Activated T-helper 1 cell treated with anti-CD3 and anti-CD28 coated beads, Interleukin-12 subunit alpha, Interleukin-12 subunit beta, Interleukin-2, Interleukin-4 antibody, amounts not matched to agents 30 ng/mL and 10 ng/mL and 1 ng/mL, durations not matched to agents 14 hours and 24 hours and 36 hours (primary cell): ENCODE measurements around the gene SECTM1. TPM values are rescaled to one million over a fixed set of nuclear protein-coding genes. Genes with fewer than 3 reads are reported as not detected.
"Not testable (repeated sequence)": the region's sequence is repeated elsewhere in the genome, so short reads cannot be mapped to it uniquely, and the experiment has no call there.

Experiments used
- DNase-seq: peaks from one replicate; pipeline ENCODE4 v3.0.0; 2021; ENCODE audit warnings: low spot score
- H3K27ac Mint-ChIP-seq: one replicate; pipeline ENCODE4 v1.8.0; 2021; ENCODE audit warnings: mild to moderate bottlenecking, mixed read lengths
- H3K27me3 Mint-ChIP-seq: one replicate; pipeline ENCODE4 v1.8.0; 2022; ENCODE audit warnings: mild to moderate bottlenecking, moderate library complexity, mixed read lengths; ENCODE audit not compliant: insufficient read depth
- H3K36me3 Mint-ChIP-seq: one replicate; pipeline ENCODE4 v1.8.0; 2021; ENCODE audit warnings: low read depth, mixed read lengths
- H3K4me1 Mint-ChIP-seq: one replicate; pipeline ENCODE4 v1.8.0; 2021; ENCODE audit warnings: low read depth, mixed read lengths
- H3K4me3 Mint-ChIP-seq: one replicate; pipeline ENCODE4 v1.8.0; 2021; ENCODE audit warnings: mild to moderate bottlenecking, moderate library complexity, mixed read lengths
- H3K9me3 Mint-ChIP-seq: one replicate; pipeline ENCODE4 v1.8.0; 2021; ENCODE audit warnings: mixed read lengths
- intact Hi-C: fragments of 100-400 bp; cut with micrococcal nuclease; formaldehyde crosslinking; loops from one replicate; pipeline ENCODE4 v1.15.1; 2024
- total RNA-seq: library from RNA; stranded (reverse); gene quantifications from 2 replicates; pipeline ENCODE4 v1.2.3, GENCODE V29; 2022

Gene SECTM1
- total RNA-seq, 1 donor from 2014 or later: 4.2 TPM

DNA sequence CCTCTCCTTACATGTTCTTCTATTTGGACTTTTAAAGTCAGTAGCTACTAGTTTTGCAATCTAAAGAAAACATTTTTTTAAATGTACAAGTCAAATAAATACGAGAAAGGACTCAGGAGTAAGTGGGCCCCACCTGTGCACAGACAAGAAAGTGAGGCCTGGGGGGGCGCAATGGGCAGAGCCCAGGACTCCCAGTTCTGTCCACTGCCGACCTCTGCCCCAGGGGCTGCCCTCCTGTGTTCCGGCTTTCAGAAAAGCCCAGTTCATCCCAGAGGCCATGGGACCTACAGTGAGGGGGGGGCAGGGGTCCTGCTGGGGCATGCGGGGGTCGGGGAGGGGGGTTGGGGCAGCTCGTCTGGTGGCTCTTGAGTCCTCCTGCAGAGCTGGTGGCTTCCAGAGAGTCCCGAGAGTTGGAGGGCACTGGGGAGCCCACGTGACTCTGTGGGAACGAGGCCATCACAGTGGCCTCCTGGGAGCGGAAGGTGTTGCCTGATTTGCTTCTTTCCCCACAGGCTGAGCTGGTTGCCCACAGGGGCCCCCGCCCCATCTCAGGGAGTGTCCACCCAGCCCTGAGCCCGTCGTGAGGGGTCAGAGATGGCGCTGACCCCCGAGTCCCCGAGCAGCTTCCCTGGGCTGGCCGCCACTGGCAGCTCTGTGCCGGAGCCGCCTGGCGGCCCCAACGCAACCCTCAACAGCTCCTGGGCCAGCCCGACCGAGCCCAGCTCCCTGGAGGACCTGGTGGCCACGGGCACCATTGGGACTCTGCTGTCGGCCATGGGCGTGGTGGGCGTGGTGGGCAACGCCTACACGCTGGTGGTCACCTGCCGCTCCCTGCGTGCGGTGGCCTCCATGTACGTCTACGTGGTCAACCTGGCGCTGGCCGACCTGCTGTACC lies 40.4 kb upstream of the SECTM1 start:
- H3K9me3 Mint-ChIP-seq: no peaks in the 10 kb centered on the region
- H3K4me3 Mint-ChIP-seq: no peak overlapping the region
- intact Hi-C loops: no loop called here
- peaks cover 20% of the 10 kb centered on the region for H3K4me1 Mint-ChIP-seq
- no peak overlapping the region for H3K27ac Mint-ChIP-seq
- peaks cover 51% of the 10 kb centered on the region for H3K27me3 Mint-ChIP-seq
- no peaks in the 10 kb centered on the region for H3K36me3 Mint-ChIP-seq
- DNase-seq: no peak

DNA sequence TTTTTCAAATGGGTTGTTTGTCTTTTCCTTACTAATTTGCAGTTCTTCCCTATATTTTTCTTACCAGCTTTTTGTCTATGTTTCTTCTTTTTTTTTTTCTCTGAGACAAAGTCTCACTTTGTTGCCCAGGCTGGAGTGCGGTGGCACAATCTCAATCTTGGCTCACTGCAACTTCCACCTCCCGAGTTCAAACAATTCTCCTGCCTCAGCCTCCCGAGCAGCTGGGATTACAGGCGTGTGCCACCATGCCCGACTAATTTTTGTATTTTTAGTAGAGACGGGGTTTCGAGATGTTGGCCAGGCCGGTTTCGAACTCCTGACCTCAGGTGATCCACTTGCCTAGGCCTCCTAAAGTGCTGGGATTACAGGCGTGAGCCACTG lies 39.5 kb upstream of the SECTM1 start:
- intact Hi-C loops, H3K9me3 Mint-ChIP-seq, H3K36me3 Mint-ChIP-seq, DNase-seq, H3K4me3 Mint-ChIP-seq: not testable (repeated sequence)
- H3K27me3 Mint-ChIP-seq: peaks cover 46% of the 10 kb centered on the region
- peaks cover 20% of the 10 kb centered on the region for H3K4me1 Mint-ChIP-seq
- peak overlapping the region; percentile 24 for H3K27ac Mint-ChIP-seq

DNA sequence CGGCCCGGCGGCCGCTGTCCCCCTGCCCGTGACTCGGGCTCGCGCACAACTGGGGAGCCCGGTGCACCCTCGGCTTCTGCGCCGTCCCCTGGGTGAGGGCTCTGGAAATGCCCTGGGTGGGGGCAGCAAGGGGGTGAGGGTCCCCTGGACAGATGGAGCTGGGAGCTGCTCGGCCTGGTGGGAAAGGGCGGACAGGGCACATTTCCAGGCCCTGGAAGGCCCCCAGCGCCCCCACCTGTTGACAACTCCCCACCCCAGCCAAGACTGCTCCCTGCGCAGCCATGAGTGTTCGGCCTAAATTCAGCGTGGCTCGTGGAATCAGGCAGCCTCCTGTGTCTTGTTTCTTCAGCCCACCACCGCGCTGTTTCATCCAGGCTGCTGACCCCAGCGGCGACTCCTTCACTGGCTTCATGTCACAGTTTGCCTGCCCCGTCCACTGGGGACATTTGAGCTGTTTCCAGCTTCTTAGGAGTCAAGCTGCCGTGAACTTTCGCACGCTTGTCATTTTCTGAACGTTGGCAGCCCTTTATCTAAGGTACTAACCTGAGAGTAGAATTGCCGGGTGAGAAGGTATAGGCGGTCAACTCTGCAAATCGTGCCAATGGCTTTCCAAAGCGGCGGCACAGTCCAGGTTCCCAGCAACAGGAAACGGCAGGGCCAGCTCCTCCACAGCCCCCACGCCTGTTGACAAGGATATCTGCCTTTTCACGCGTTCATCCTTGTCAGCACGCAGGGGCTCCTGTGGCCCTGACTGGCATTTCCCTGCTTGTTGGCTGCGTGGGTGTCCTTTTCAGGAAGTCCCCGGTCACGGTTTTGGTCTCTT lies 38.9 kb upstream of the SECTM1 start:
- Mint-ChIP-seq H3K4me3 (no peak overlapping the region), H3K4me1 (peaks cover 20% of the 10 kb centered on the region), H3K27ac (peak overlapping the region; percentile 24), H3K27me3 (peaks cover 44% of the 10 kb centered on the region), H3K36me3 (no peaks in the 10 kb centered on the region), H3K9me3 (no peaks in the 10 kb centered on the region)
- intact Hi-C loops: no loop called here
- DNase-seq: no peak

DNA sequence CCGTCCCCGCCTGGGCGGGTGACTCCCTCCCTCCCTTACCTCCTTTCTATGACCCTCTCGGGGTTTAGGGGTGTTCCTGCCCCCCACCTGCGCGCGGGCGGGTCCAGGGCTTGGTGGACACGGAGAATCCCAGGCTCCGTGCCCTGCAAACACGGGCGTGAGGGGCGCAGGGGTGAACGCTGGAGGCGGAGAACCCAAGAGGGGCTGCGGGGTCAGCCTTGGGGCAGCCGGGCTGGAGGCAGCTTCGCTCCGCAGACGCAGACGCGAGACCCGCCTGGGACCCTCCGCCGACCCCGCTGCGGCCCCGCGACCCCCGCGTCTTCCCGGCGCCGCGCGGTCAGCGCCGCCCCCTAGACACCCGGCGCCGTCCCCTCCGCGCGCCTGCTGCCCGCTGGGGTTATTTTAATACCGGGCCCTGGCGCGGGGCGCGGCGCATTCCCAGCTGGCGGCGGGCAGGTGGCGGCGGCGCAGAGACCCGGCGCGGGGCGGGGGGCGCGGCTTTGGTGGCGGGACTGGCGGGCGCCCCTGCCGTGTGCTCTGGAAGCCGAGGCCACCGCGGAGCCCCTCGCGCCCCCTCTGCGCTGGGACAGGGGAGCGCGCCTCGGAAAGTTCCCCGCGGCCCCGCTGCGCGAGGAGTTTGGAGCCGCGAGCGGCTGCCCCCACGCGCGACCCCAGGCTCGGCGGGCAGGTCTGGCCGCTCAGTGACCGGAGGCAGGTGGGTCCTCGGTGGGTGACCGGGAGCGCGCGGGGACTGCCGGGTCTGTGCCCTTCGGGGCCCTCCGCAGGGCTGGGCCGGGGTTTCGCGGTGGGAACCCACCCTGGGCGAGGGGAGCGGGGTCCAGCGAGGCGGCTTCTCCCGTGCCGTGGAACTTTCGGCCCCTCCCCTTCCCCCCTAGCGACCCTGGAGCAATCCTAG lies 38.0 kb upstream of the SECTM1 start, which contains the start of gene UTS2R:
UTS2R (plus strand) TSS at position 433 of the 916 bp plus-strand sequence. CDS start 2,560 bp downstream, outside the sequence.
- no peak for DNase-seq
- Mint-ChIP-seq H3K9me3 (no peaks in the 10 kb centered on the region), H3K27me3 (peaks cover 50% of the 10 kb centered on the region), H3K4me1 (peaks cover 20% of the 10 kb centered on the region), H3K4me3 (peak within 1 kb of the TSS; percentile 71), H3K27ac (no peak within 1 kb of the TSS), H3K36me3 (no peaks in the 10 kb centered on the region)
- intact Hi-C loops: no loop called here

DNA sequence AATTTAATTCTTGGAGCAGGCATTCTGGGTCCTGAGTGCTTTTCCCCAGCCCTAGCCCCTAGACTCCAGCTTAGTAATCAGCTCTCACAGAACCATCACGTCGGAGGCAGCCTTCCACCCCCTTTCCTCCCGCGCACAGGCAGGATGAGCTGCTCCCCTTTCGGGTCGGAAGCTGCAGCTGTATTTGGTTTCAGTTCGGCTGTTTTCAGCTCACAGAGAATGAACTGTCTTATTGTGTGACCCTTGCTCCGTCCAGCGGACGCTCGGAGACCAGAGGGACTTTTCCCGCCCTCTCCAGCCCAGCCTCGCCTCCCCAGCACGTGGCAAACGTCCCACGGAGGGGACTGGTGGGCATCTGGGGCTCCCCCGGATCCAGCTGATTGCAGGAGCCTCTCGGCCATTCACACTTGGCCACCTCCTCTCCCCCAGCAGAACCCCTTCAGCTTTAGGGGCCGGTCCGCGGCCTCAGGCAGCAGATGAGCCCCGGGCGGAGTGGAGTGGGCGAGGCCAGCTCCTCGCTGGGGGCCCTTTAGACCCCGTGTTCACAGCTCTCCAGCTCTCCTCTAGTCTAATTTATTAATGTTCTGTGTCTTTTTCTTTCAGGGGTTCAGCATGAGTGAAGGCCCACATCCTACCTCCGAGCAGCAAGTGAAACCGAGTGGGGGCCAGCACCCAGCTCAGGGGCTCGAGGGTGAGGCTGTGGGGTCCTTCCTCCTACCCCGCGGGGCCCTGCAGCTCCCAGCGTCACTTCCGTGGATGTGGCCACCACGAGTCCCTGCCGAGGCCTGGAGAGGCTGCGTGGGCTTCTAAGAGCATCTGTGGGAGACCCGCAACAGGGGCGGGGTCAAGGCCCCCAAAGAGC lies 37.1 kb upstream of the SECTM1 start:
- Mint-ChIP-seq H3K9me3 (no peaks in the 10 kb centered on the region), H3K36me3 (no peaks in the 10 kb centered on the region), H3K4me3 (peak overlapping the region; percentile 71), H3K4me1 (peaks cover 21% of the 10 kb centered on the region), H3K27me3 (peaks cover 43% of the 10 kb centered on the region), H3K27ac (no peak overlapping the region)
- DNase-seq: no peak
- intact Hi-C loops: no loop called here

DNA sequence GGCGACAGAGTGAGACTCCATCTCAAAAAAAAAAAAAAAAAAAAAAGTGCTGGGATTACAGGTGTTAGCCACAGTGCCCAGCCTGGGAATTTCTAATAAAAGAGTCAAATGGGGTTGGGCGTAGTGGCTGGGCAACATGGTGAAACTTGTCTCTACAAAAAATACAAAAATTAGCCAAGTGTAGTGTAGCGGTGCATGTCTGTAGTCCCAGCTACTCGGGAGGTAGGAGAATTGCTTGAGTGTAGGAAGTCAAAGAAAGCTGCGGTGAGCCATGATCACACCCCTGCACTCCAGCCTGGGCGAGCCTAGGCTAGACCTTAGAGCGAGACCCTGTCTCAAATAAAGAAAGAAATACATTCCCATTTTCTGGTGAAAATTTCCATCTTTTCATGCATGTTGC lies 35.6 kb upstream of the SECTM1 start:
- no peak for DNase-seq
- H3K9me3 Mint-ChIP-seq: no peaks in the 10 kb centered on the region
- H3K36me3 Mint-ChIP-seq: no peaks in the 10 kb centered on the region
- peaks cover 23% of the 10 kb centered on the region for H3K4me1 Mint-ChIP-seq
- no peak overlapping the region for H3K27ac Mint-ChIP-seq
- no peak overlapping the region for H3K4me3 Mint-ChIP-seq
- peaks cover 41% of the 10 kb centered on the region for H3K27me3 Mint-ChIP-seq
- intact Hi-C loops: no loop called here

DNA sequence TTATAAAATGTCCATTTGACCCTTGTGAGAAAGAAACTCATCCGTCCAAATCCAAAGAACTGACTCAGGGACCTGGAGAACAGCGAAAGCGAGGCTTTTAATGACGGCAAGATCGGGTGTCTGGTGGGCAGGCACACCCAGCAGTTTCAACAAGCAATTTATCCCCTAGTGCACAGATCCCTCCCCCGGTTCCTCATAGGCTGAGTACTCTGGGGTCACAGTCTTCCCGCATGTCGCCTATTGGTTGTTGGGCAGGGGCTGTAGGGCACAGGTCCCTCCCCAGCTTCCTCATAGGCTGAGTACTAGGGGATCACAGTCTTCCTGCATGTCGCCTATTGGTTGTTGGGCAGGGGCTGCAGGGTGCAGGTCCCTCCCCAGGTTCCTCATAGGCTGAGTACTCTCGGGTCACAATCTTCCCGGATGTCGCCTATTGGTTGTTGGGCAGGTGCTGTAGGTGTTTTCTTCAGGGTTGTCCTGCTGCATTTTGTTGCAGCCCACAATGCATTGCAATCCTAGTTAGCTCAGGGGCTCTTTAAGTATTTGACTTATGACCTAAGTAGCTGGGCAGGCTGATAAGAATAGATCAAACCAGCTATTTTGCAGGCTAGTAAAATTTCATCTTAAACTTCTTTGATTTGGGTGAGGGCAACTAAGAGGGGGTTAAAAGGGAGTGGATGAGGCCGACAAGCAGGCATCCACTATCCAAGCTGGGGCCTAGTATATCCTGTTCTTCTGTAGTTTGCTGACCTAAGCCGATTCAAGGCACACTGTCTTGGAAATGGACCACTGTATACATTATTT lies 34.4 kb upstream of the SECTM1 start:
- DNase-seq: no peak
- intact Hi-C loops: no loop called here
- Mint-ChIP-seq H3K27ac (no peak overlapping the region), H3K4me1 (peaks cover 17% of the 10 kb centered on the region), H3K27me3 (peaks cover 33% of the 10 kb centered on the region), H3K9me3 (no peaks in the 10 kb centered on the region), H3K36me3 (no peaks in the 10 kb centered on the region), H3K4me3 (no peak overlapping the region)

DNA sequence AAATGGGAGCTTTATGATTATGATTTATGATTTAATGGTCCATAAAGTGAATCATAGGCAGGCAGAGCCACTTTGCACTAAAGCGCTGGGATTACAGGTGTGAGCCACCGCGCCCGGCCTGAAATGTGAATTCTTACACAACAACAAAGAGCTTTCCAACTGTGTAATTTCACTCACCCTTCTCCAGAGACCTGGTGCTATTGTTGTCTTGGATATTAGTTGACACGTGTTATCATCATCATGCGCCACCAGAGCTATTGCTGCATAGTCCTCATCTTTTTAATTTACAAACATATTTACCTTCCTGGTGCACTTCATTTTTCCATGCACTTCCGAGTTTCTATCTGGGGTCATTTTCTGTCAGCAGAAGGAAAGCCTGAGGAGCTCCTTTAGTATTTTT lies 33.2 kb upstream of the SECTM1 start:
- intact Hi-C loops: no loop called here
- Mint-ChIP-seq H3K9me3 (no peaks in the 10 kb centered on the region), H3K27me3 (peaks cover 30% of the 10 kb centered on the region), H3K27ac (no peak overlapping the region), H3K4me1 (peaks cover 11% of the 10 kb centered on the region), H3K36me3 (no peaks in the 10 kb centered on the region), H3K4me3 (no peak overlapping the region)
- DNase-seq: no peak

DNA sequence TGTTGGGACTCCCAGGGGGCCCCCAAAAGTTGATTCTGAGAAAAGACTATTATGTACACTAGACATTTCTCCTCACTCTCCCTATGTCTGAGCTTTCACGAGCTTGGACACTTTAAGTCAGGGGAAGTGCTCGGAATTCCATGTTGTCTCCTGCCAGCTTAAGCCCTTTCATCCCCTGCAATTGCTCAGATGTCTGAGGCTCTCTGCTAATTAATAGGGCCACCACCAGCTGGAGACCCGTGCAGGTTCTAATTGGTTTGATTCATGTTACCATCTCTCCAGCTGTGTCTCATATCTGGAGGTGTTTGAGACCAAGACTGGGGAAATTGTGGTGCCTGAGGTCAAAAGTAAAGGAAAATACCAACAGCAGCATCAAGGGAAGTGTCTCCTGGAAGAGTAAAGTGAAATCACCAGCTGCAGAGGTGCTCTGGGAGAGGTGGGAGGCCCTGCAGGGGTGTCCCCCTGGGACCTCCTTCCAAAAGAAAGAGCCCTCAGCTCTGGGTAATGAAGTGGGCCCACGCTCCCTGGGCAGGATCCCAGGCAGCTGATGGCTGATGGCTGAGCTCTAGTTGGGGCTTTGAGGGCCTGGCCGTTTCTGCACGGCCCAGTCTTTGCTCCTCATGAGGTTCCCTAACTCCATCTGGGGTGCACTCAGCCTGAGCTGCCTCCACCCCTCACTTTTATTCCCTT lies 32.2 kb upstream of the SECTM1 start:
- no peaks in the 10 kb centered on the region for H3K36me3 Mint-ChIP-seq
- intact Hi-C loops: no loop called here
- H3K4me3 Mint-ChIP-seq: no peak overlapping the region
- no peak overlapping the region for H3K27ac Mint-ChIP-seq
- DNase-seq: no peak
- peaks cover 7% of the 10 kb centered on the region for H3K4me1 Mint-ChIP-seq
- H3K9me3 Mint-ChIP-seq: no peaks in the 10 kb centered on the region
- peaks cover 24% of the 10 kb centered on the region for H3K27me3 Mint-ChIP-seq

DNA sequence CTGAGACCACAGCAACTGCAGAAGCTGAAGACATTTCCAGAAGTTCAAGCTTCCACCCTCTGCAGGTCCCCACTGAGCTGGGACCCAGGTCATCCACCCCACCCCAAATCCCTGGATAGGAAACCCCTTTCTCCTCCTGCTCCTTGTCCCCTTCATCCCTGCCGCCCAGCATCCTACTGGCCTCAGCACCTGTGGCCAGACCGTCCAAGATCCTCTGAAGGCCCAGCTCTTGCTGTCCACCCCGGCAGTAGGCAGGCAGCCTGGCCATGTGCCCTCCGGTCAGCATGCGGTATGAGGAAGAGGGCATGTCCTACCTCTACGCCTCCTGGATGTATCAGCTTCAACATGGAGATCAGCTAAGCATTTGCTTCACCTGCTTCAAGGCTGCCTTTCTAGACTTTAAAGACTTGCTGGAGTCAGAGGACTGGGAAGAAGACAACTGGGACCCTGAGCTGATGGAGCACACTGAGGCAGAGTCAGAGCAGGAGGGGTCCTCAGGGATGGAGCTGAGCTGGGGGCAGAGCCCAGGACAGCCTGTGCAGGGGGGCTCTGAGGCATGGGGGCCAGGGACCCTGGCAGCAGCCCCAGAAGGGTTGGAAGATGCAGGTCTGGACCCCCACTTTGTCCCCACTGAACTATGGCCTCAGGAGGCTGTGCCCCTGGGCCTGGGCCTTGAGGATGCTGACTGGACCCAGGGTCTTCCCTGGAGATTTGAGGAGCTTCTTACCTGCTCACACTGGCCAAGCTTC lies 28.5 kb upstream of the SECTM1 start:
- Mint-ChIP-seq H3K27me3 (peaks cover 11% of the 10 kb centered on the region), H3K27ac (peak overlapping the region; percentile 34), H3K9me3 (no peaks in the 10 kb centered on the region), H3K36me3 (no peaks in the 10 kb centered on the region), H3K4me3 (no peak overlapping the region), H3K4me1 (peaks cover 15% of the 10 kb centered on the region)
- intact Hi-C loops: no loop called here
- DNase-seq: no peak
